Measurements from ENCODE around the gene COL6A2. TPM values are rescaled to one million over a fixed set of nuclear protein-coding genes. Genes with fewer than 3 reads are reported as not detected.

COL6A2 gene
- total RNA-seq, 1 experiment from 2014 or later = 480 TPM

- no peak for DNase-seq (ENCODE audit: low read depth)
These were observed 44.1 kb downstream of the COL6A2 start for GRCh38 chr21:46141767-46142581.

GRCh38 chr21:46142582-46143473 is 44.9 kb downstream of the COL6A2 start:
- DNase-seq (ENCODE audit: low read depth) = no peak

GRCh38 chr21:46144464-46145070 is 46.7 kb downstream of the COL6A2 start:
- no peak for DNase-seq (ENCODE audit: low read depth)

GRCh38 chr21:46145159-46145839 is 47.4 kb downstream of the COL6A2 start:
- no peak for DNase-seq (ENCODE audit: low read depth)

- DNase-seq (ENCODE audit: low read depth) = no peak
These were observed 48.2 kb downstream of the COL6A2 start for GRCh38 chr21:46145840-46146691.

- no peak for DNase-seq (ENCODE audit: low read depth)
These were observed 48.9 kb downstream of the COL6A2 start for GRCh38 chr21:46146856-46147255.

- DNase-seq (ENCODE audit: low read depth) = peak; percentile 66
These were observed 49.5 kb downstream of the COL6A2 start for GRCh38 chr21:46147429-46147828.

GRCh38 chr21:46148106-46148505 is 50.2 kb downstream of the COL6A2 start:
- DNase-seq (ENCODE audit: low read depth) = no peak

- DNase-seq (ENCODE audit: low read depth) = no peak
These were observed 51.4 kb downstream of the COL6A2 start for GRCh38 chr21:46149205-46149901.

- DNase-seq (ENCODE audit: low read depth) = no peak
These were observed 52.2 kb downstream of the COL6A2 start for GRCh38 chr21:46150073-46150472.

GRCh38 chr21:46150491-46151121 is 52.7 kb downstream of the COL6A2 start:
- no peak for DNase-seq (ENCODE audit: low read depth)

- DNase-seq (ENCODE audit: low read depth) = peak; percentile 1
These were observed 53.5 kb downstream of the COL6A2 start for GRCh38 chr21:46151261-46151988.

GRCh38 chr21:46151989-46152926 is 54.3 kb downstream of the COL6A2 start:
- DNase-seq (ENCODE audit: low read depth) = peak; percentile 2

- no peak for DNase-seq (ENCODE audit: low read depth)
These were observed 55.0 kb downstream of the COL6A2 start for GRCh38 chr21:46152927-46153246.

GRCh38 chr21:46153247-46154154 is 55.6 kb downstream of the COL6A2 start:
- peak; percentile 69 for DNase-seq (ENCODE audit: low read depth)

GRCh38 chr21:46154155-46154954 is 56.4 kb downstream of the COL6A2 start:
- peak; percentile 2 for DNase-seq (ENCODE audit: low read depth)

Data from Daoy (cell line).